H1 (cell line): Measurements from ENCODE around the gene RNASEL.

Experiments
- CTCF ChIP-seq, 3 experiments: IDR thresholded peaks; 1 replicate in 2 of 3; 2 replicates in 1 of 3; pipeline versions ENCODE4 v1.5.1 to v1.6.1; 2011; ENCODE audit warnings: low read length in 3 of 3, mild to moderate bottlenecking in 3 of 3, inconsistent platforms in 2 of 3, low read depth in 1 of 3, moderate library complexity in 1 of 3; ENCODE audit not compliant: insufficient read depth in 1 of 3; ENCODE audit errors: control extremely low read depth in 1 of 3
- E2F6 ChIP-seq: IDR thresholded peaks from 2 replicates; pipeline ENCODE4 v1.6.1; 2012; ENCODE audit warnings: inconsistent platforms
- EP300 ChIP-seq, 2 experiments: IDR thresholded peaks; 1 replicate in 1 of 2; 2 replicates in 1 of 2; pipeline ENCODE4 v1.6.1; 2011 to 2012; ENCODE audit warnings: low read depth in 2 of 2, low read length in 2 of 2, mild to moderate bottlenecking in 2 of 2, borderline replicate concordance in 1 of 2, inconsistent platforms in 1 of 2, moderate library complexity in 1 of 2
- GABPA ChIP-seq: IDR thresholded peaks from 2 replicates; pipeline ENCODE4 v1.6.1; 2011; ENCODE audit warnings: mild to moderate bottlenecking, low read length, moderate library complexity, borderline replicate concordance; ENCODE audit not compliant: insufficient read depth
- MAX ChIP-seq: IDR thresholded peaks from 2 replicates; pipeline ENCODE4 v1.6.1; 2012; ENCODE audit warnings: inconsistent platforms
- POLR2A ChIP-seq, 2 experiments: IDR thresholded peaks; 1 replicate in 1 of 2; 2 replicates in 1 of 2; pipeline ENCODE4 v1.6.1; 2011; ENCODE audit warnings: low read depth in 2 of 2, low read length in 2 of 2, mild to moderate bottlenecking in 2 of 2; ENCODE audit errors: control extremely low read depth in 1 of 2
- POLR2AphosphoS5 ChIP-seq: IDR thresholded peaks from 2 replicates; pipeline ENCODE4 v1.6.1; 2011; ENCODE audit warnings: low read depth, low read length
- RAD21 ChIP-seq, 2 experiments: IDR thresholded peaks in 1 of 2; conservative IDR thresholded peaks in 1 of 2; 2 replicates each; pipeline ENCODE4 v1.6.1; 2011; ENCODE audit warnings: low read depth in 2 of 2, low read length in 2 of 2, improper control_type of control experiment in 1 of 2, inconsistent platforms in 1 of 2, mild to moderate bottlenecking in 1 of 2, moderate library complexity in 1 of 2
- TAF7 ChIP-seq: optimal IDR thresholded peaks from 2 replicates; pipeline ENCODE3; 2011; ENCODE audit warnings: low read depth, mild to moderate bottlenecking, inconsistent platforms, low read length, moderate library complexity, borderline replicate concordance
- TBP ChIP-seq: IDR thresholded peaks from 2 replicates; pipeline ENCODE4 v1.6.1; 2011; ENCODE audit warnings: low read depth, low read length, improper control_type of control experiment

- TF ChIP-seq EP300 (IDR thresholded peaks at IDR 0.05; ENCODE audit: borderline replicate concordance in 1 of 2, low read depth in 2 of 2, low read length in 2 of 2): no peak
- no peak for TF ChIP-seq POLR2A (IDR thresholded peaks at IDR 0.05; ENCODE audit: control extremely low read depth in 1 of 2, low read depth in 2 of 2, low read length in 2 of 2)
- TF ChIP-seq CTCF (IDR thresholded peaks at IDR 0.05; ENCODE audit: control extremely low read depth in 1 of 3, insufficient read depth in 1 of 3, low read depth in 1 of 3, low read length in 3 of 3): no peak
- no peak for TF ChIP-seq GABPA
- TF ChIP-seq POLR2AphosphoS5: no peak
- TF ChIP-seq TBP: no peak
- TF ChIP-seq E2F6: no peak
- TF ChIP-seq RAD21 (IDR thresholded peaks at IDR 0.05 in 1 of 2, conservative IDR thresholded peaks at IDR 0.05 in 1 of 2; ENCODE audit: low read depth in 2 of 2, low read length in 2 of 2): no peak
- TF ChIP-seq MAX: no peak
- TF ChIP-seq TAF7: no peak
Measured at GRCh38 chr1:182549346-182549745, 39.7 kb downstream of the RNASEL start.
